Upper lobe of right lung (tissue), 1 donor: ENCODE data around the gene NFKBIE. TPM values are rescaled to one million over a fixed set of nuclear protein-coding genes. Genes with fewer than 3 reads are reported as not detected.

Experiments used
- ATAC-seq: fragments of 200-7000 bp; cut with Tn5 transposase; one replicate; pipeline ENCODE4 v1.9.1; 2020; ENCODE audit warnings: mild to moderate bottlenecking, moderate library complexity
- DNase-seq: peaks from one replicate; pipeline ENCODE4 v3.0.0-alpha.2; 2020
- H3K27ac ChIP-seq: fragments of 200-600 bp; one replicate; pipeline ENCODE4 v1.8.0; 2022
- H3K27me3 ChIP-seq: fragments of 200-600 bp; one replicate; pipeline ENCODE4 v1.8.0; 2022; ENCODE audit warnings: mild to moderate bottlenecking
- H3K36me3 ChIP-seq: fragments of 200-600 bp; one replicate; pipeline ENCODE4 v1.8.0; 2022
- H3K4me1 ChIP-seq: fragments of 200-600 bp; one replicate; pipeline ENCODE4 v1.8.0; 2022
- H3K4me3 ChIP-seq: fragments of 200-600 bp; one replicate; pipeline ENCODE4 v1.8.0; 2022; ENCODE audit warnings: mild to moderate bottlenecking
- H3K9me3 ChIP-seq: fragments of 200-600 bp; one replicate; pipeline ENCODE4 v1.8.0; 2022
- intact Hi-C: fragments of 100-400 bp; cut with DNase I; formaldehyde crosslinking; loops from one replicate; pipeline ENCODE4 v1.11.0; 2022
- total RNA-seq: library from RNA; stranded (reverse); fragmentation: NEBNext Ultra II Directional; extraction: Animal tissue kit (Norgen Biotek cat#: 25700); gene quantifications from one replicate; pipeline ENCODE4 v1.2.1, GENCODE V29; 2021
- TF ChIP-seq, protein P1 (sequence below): fragments of 200-600 bp; IDR thresholded peaks from one replicate; pipeline ENCODE4 v1.8.0; 2022; ENCODE audit warnings: antibody characterized with exemption
- donor health status: DM: no; HTN: yes; CAD: no; lungs with severe emphysema.

Gene NFKBIE
- total RNA-seq, 1 donor from 2014 or later = 7.1 TPM

GRCh38 chr6:44214307-44214706 is 51.0 kb downstream of the NFKBIE start:
- no peaks in the 10 kb centered on the region for H3K9me3 ChIP-seq
- H3K27me3 ChIP-seq = no peaks in the 10 kb centered on the region
- intact Hi-C loops = no loop called here
- ATAC-seq (no peak), DNase-seq (no peak)
- peaks cover 25% of the 10 kb centered on the region for H3K4me1 ChIP-seq
- TF ChIP-seq, protein P1, sequence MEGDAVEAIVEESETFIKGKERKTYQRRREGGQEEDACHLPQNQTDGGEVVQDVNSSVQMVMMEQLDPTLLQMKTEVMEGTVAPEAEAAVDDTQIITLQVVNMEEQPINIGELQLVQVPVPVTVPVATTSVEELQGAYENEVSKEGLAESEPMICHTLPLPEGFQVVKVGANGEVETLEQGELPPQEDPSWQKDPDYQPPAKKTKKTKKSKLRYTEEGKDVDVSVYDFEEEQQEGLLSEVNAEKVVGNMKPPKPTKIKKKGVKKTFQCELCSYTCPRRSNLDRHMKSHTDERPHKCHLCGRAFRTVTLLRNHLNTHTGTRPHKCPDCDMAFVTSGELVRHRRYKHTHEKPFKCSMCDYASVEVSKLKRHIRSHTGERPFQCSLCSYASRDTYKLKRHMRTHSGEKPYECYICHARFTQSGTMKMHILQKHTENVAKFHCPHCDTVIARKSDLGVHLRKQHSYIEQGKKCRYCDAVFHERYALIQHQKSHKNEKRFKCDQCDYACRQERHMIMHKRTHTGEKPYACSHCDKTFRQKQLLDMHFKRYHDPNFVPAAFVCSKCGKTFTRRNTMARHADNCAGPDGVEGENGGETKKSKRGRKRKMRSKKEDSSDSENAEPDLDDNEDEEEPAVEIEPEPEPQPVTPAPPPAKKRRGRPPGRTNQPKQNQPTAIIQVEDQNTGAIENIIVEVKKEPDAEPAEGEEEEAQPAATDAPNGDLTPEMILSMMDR = no peak
- no peak overlapping the region for H3K27ac ChIP-seq
- H3K36me3 ChIP-seq = no peaks in the 10 kb centered on the region
- no peak overlapping the region for H3K4me3 ChIP-seq

- intact Hi-C loops = no loop called here
- no peak for DNase-seq
- ATAC-seq = no peak
Measured at GRCh38 chr6:44211284-44211683, 54.1 kb downstream of the NFKBIE start.

More at GRCh38 chr6:44211284-44211683, 54.1 kb downstream of the NFKBIE start:
- Histone ChIP-seq H3K9me3 (no peaks in the 10 kb centered on the region), H3K27ac (no peak overlapping the region), H3K4me1 (no peaks in the 10 kb centered on the region), H3K4me3 (no peak overlapping the region), H3K27me3 (no peaks in the 10 kb centered on the region), H3K36me3 (no peaks in the 10 kb centered on the region)
- TF ChIP-seq, protein P1 = no peak

Other genes starting within 250 kb of the NFKBIE start
- 94.1 TPM for gene MRPL14, start 138.1 kb downstream of the NFKBIE start, total RNA-seq
- 119 TPM for gene TMEM63B, start 138.0 kb downstream of the NFKBIE start, total RNA-seq
- 1.6 TPM for gene CAPN11, start 106.7 kb downstream of the NFKBIE start, total RNA-seq
- 0.52 TPM for gene MYMX, start 48.6 kb downstream of the NFKBIE start, total RNA-seq
- gene SLC29A1, start 42.0 kb downstream of the NFKBIE start, total RNA-seq = 59.8 TPM
- 660 TPM for gene HSP90AB1, start 18.4 kb downstream of the NFKBIE start, total RNA-seq
- 32.3 TPM for gene SLC35B2, start 8.0 kb downstream of the NFKBIE start, total RNA-seq
- not detected for gene TMEM151B, start 4.9 kb upstream of the NFKBIE start, total RNA-seq
- gene AARS2, start 47.8 kb upstream of the NFKBIE start, total RNA-seq = 11.8 TPM
- gene SPATS1, start 77.1 kb upstream of the NFKBIE start, total RNA-seq = not detected
- 17.8 TPM for gene CDC5L, start 122.2 kb upstream of the NFKBIE start, total RNA-seq